ENCODE results near the gene TRPV2.

The TRPV2 gene

GRCh38 chr17:16460796-16461605, 45.6 kb downstream of the TRPV2 start:
- no peak for DNase-seq (ENCODE audit: low read depth)
- TF ChIP-seq, protein P1, sequence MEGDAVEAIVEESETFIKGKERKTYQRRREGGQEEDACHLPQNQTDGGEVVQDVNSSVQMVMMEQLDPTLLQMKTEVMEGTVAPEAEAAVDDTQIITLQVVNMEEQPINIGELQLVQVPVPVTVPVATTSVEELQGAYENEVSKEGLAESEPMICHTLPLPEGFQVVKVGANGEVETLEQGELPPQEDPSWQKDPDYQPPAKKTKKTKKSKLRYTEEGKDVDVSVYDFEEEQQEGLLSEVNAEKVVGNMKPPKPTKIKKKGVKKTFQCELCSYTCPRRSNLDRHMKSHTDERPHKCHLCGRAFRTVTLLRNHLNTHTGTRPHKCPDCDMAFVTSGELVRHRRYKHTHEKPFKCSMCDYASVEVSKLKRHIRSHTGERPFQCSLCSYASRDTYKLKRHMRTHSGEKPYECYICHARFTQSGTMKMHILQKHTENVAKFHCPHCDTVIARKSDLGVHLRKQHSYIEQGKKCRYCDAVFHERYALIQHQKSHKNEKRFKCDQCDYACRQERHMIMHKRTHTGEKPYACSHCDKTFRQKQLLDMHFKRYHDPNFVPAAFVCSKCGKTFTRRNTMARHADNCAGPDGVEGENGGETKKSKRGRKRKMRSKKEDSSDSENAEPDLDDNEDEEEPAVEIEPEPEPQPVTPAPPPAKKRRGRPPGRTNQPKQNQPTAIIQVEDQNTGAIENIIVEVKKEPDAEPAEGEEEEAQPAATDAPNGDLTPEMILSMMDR (IDR thresholded peaks at IDR 0.05; ENCODE audit: low read depth, low read length, missing control alignments): no peak
- H3K4me3 ChIP-seq (ENCODE audit: low read depth, low read length): no peak overlapping the region

DNA sequence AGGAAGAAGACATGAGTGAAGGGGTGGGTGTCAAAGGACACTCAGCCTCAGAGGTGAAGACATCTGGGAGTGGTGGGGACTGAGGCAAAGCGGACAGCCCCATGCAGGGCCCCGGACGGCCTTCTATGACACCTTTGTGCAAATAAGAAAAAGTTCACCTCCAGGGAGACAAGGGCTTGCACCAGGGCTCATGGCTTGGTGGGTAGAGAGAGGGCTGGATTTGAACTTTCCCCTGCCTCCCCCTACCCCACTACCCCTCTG, 46.2 kb downstream of the TRPV2 start:
- no peak for DNase-seq (ENCODE audit: low read depth)
- TF ChIP-seq, protein P1 (IDR thresholded peaks at IDR 0.05; ENCODE audit: low read depth, low read length, missing control alignments): no peak
- H3K4me3 ChIP-seq (ENCODE audit: low read depth, low read length): no peak overlapping the region

- DNase-seq (ENCODE audit: low read depth): no peak
- TF ChIP-seq, protein P1 (IDR thresholded peaks at IDR 0.05; ENCODE audit: low read depth, low read length, missing control alignments): no peak
Observed at GRCh38 chr17:16462070-16462864, 46.9 kb downstream of the TRPV2 start.

GRCh38 chr17:16463358-16464302, 48.3 kb downstream of the TRPV2 start:
- no peak overlapping the region for H3K4me3 ChIP-seq (ENCODE audit: low read depth, low read length)
- DNase-seq (ENCODE audit: low read depth): no peak
- TF ChIP-seq, protein P1 (IDR thresholded peaks at IDR 0.05; ENCODE audit: low read depth, low read length, missing control alignments): no peak

More at GRCh38 chr17:16462070-16462864, 46.9 kb downstream of the TRPV2 start:
- H3K4me3 ChIP-seq (ENCODE audit: low read depth, low read length): no peak overlapping the region

DNA sequence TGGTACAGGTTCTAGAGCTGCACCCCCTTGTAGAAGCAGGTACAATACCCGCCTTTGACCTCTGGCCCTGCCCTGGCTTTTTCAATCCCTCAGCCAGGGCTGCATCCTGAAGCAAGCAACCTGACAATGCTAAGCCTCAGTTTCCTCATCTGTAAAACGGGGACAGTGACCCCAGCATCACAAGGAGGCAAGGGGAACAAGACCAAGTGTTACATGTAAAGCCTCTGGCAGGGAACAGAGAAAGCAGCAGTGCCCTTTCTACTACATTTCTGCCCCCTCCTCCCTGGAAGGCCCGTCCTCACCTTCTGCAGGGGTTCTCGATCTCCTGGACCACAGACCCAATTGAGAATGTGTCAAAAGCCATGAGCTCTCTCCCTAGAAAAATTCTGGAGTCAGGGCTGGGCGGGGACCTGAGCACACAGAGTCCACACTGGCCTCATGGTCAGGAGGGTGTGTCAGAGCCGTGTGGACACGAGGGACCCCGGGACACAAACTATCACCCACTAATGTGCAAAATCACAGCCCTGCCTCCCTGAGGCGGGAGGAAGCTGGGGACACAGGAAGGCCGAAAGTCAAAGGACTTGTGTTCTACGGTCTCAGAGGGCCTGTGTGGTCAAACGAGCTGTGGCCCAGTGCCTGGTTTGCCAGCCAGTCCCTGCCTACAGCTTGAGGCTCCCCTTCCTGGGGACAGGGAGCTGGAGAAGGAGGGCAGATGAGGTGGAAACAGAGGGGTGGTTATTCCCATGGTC, 49.1 kb downstream of the TRPV2 start:
- TF ChIP-seq, protein P1 (IDR thresholded peaks at IDR 0.05; ENCODE audit: low read depth, low read length, missing control alignments): no peak
- no peak overlapping the region for H3K4me3 ChIP-seq (ENCODE audit: low read depth, low read length)
- no peak for DNase-seq (ENCODE audit: low read depth)

DNA sequence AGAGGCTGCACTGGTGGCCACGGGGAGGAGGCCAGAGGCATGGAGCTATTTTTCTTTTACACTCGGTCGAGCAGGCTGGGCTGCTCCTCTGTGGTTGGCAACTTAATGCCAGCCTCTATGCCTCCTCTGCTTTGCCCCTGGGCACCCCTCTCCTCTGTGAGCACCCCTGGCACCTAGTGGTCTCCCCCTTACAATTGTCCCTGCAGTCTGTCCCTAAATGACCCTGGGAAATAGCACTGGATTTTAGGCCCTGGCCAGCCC, 49.6 kb downstream of the TRPV2 start:
- TF ChIP-seq, protein P1 (IDR thresholded peaks at IDR 0.05; ENCODE audit: low read depth, low read length, missing control alignments): no peak
- no peak overlapping the region for H3K4me3 ChIP-seq (ENCODE audit: low read depth, low read length)
- DNase-seq (ENCODE audit: low read depth): no peak
